GM18502 (cell line): ENCODE measurements around the gene VSNL1.

Experiments used
- ATAC-seq: cut with Tn5 transposase; IDR thresholded peaks from one replicate; pipeline ENCODE4 v1.9.1; 2021; ENCODE audit warnings: mild to moderate bottlenecking; ENCODE audit not compliant: unreplicated experiment, poor library complexity

The VSNL1 gene

GRCh38 chr2:17672583-17673317 lies 132.3 kb downstream of the VSNL1 start:
- peak; percentile 43 for ATAC-seq

- no peak for ATAC-seq
These were observed 134.3 kb downstream of the VSNL1 start for GRCh38 chr2:17674817-17675216.

- ATAC-seq: no peak
These were observed 139.6 kb downstream of the VSNL1 start for GRCh38 chr2:17680119-17680518.

- ATAC-seq: no peak
These were observed 141.8 kb downstream of the VSNL1 start for GRCh38 chr2:17682098-17682857.

- ATAC-seq: no peak
These were observed 143.5 kb downstream of the VSNL1 start for GRCh38 chr2:17683981-17684380.

GRCh38 chr2:17688600-17688999 lies 148.1 kb downstream of the VSNL1 start:
- no peak for ATAC-seq

- ATAC-seq: no peak
These were observed 148.5 kb downstream of the VSNL1 start for GRCh38 chr2:17689010-17689409.

GRCh38 chr2:17690776-17691175 lies 150.3 kb downstream of the VSNL1 start:
- no peak for ATAC-seq
